GM15510 (cell line): Measurements from ENCODE around the gene ZNF211.

Experiments used
- POLR2A ChIP-seq: IDR thresholded peaks from 3 replicates; pipeline ENCODE4 v1.6.1; 2011; ENCODE audit warnings: borderline replicate concordance; ENCODE audit not compliant: insufficient read length; ENCODE audit errors: extremely low read depth

ZNF211 gene

GRCh38 chr19:57641715-57642234, 8.8 kb downstream of the ZNF211 start:
- no peak for TF ChIP-seq POLR2A

GRCh38 chr19:57642396-57643046, 9.6 kb downstream of the ZNF211 start:
- TF ChIP-seq POLR2A = no peak

GRCh38 chr19:57643734-57644133, 10.8 kb downstream of the ZNF211 start:
- no peak for TF ChIP-seq POLR2A

GRCh38 chr19:57648331-57649003, 15.5 kb downstream of the ZNF211 start:
- no peak for TF ChIP-seq POLR2A

- TF ChIP-seq POLR2A = no peak
These were observed 18.7 kb downstream of the ZNF211 start for GRCh38 chr19:57651654-57651996.

- no peak for TF ChIP-seq POLR2A
These were observed 20.7 kb downstream of the ZNF211 start for GRCh38 chr19:57653689-57654088.

GRCh38 chr19:57655443-57655842, 22.5 kb downstream of the ZNF211 start:
- no peak for TF ChIP-seq POLR2A

- no peak for TF ChIP-seq POLR2A
These were observed 23.4 kb downstream of the ZNF211 start for GRCh38 chr19:57656346-57656745.

- no peak for TF ChIP-seq POLR2A
These were observed 31.5 kb downstream of the ZNF211 start for GRCh38 chr19:57664269-57665127.

GRCh38 chr19:57665261-57665806, 32.4 kb downstream of the ZNF211 start:
- no peak for TF ChIP-seq POLR2A

- no peak for TF ChIP-seq POLR2A
These were observed 34.3 kb downstream of the ZNF211 start for GRCh38 chr19:57667228-57667627.

- no peak for TF ChIP-seq POLR2A
These were observed 35.7 kb downstream of the ZNF211 start, which contains the start of gene ZSCAN4 for GRCh38 chr19:57668635-57669034. ZSCAN4 (plus strand) TSS chr19:57668935; CDS start chr19:57676146, 7,211 bp downstream.

- TF ChIP-seq POLR2A = no peak
These were observed 38.3 kb downstream of the ZNF211 start for GRCh38 chr19:57671124-57671895.

GRCh38 chr19:57672466-57672865, 39.5 kb downstream of the ZNF211 start:
- no peak for TF ChIP-seq POLR2A

- no peak for TF ChIP-seq POLR2A
These were observed 42.9 kb downstream of the ZNF211 start for GRCh38 chr19:57675881-57676280.

GRCh38 chr19:57682226-57682766, 49.3 kb downstream of the ZNF211 start:
- no peak for TF ChIP-seq POLR2A
